Adrenal gland (tissue), 12 donors: ENCODE data around the gene WDR5. TPM values are rescaled to one million over a fixed set of nuclear protein-coding genes. Genes with fewer than 3 reads are reported as not detected.
"Not testable (repeated sequence)": the region's sequence is repeated elsewhere in the genome, so short reads cannot be mapped to it uniquely, and the experiment has no call there.

Source experiments
- DNase-seq, 7 donors: peaks; one replicate each; pipeline ENCODE4 v3.0.0-alpha.2; 2019 to 2020
- H3K27ac ChIP-seq, 5 donors: fragments of 200-600 bp; sonication (generic) in 4 of 5; 1 replicate in 3 of 5; 2 replicates in 2 of 5; pipeline versions ENCODE4 v1.5.1 to v1.8.0; 2016 to 2020; ENCODE audit warnings: mild to moderate bottlenecking in 1 of 5
- H3K27me3 ChIP-seq: fragments of 200-600 bp; 2 replicates; pipeline ENCODE4 v1.8.0; 2021
- H3K36me3 ChIP-seq, 2 donors: fragments of 200-600 bp; replicated peaks in 1 of 2; 1 replicate in 1 of 2; 2 replicates in 1 of 2; pipeline versions ENCODE4 v1.5.1 to v1.8.0; 2018 to 2022
- H3K4me1 ChIP-seq, 2 donors: fragments of 200-600 bp; replicated peaks in 1 of 2; 1 replicate in 1 of 2; 2 replicates in 1 of 2; pipeline versions ENCODE4 v1.5.1 to v1.8.0; 2018 to 2021
- H3K4me3 ChIP-seq, 4 donors: fragments of 200-600 bp; sonication (generic) in 3 of 4; one replicate each; pipeline ENCODE4 v1.5.1; 2016 to 2018
- H3K9me3 ChIP-seq, 3 donors: fragments of 200-600 bp; sonication (generic) in 1 of 3; replicated peaks in 1 of 3; 1 replicate in 2 of 3; 2 replicates in 1 of 3; pipeline versions ENCODE4 v1.5.1 to v1.8.0; 2016 to 2021
- CTCF ChIP-seq, 6 experiments: fragments of 450-650 bp in 4 of 6; fragments of 200-600 bp in 2 of 6; sonication (generic) in 1 of 6; IDR thresholded peaks; 1 replicate in 5 of 6; 2 replicates in 1 of 6; pipeline versions ENCODE4 v1.5.1 to v1.8.0; 2016 to 2021; ENCODE audit warnings: antibody characterized with exemption in 6 of 6, mild to moderate bottlenecking in 2 of 6, moderate library complexity in 1 of 6
- POLR2A ChIP-seq, 2 donors: fragments of 450-650 bp; IDR thresholded peaks; one replicate each; pipeline ENCODE4 v1.6.1; 2017; ENCODE audit warnings: antibody characterized with exemption in 2 of 2, mild to moderate bottlenecking in 2 of 2, moderate library complexity in 1 of 2
- WGBS, 4 donors: extraction: QIAGEN DNeasy Blood & Tissue Kit in 2 of 4; methylation state at CpG; one replicate each; pipeline versions ENCODE4 v1.1.5 to v1.1.7; 2013 to 2017; 5-methylcytosine and 5-hydroxymethylcytosine counted together
- intact Hi-C, 2 donors: fragments of 100-400 bp; cut with DNase I; formaldehyde crosslinking; loops; one replicate each; pipeline versions ENCODE4 v1.14.1 to v1.15.0; 2022 to 2023
- polyA plus RNA-seq, 3 donors: library from polyadenylated mRNA; stranded (reverse); fragments of 200-250 nt in 2 of 3; fragments of 350-450 nt in 1 of 3; fragmentation: Illumina TruSeq in 1 of 3; extraction: RNeasy Lipid Tissue Mini Kit (QIAGEN cat#74804) in 1 of 3; gene quantifications; one replicate each; pipeline ENCODE4 v1.2.3, GENCODE V29; 2013 to 2014
- total RNA-seq, 9 donors: library from RNA; depleted of rRNA in 4 of 9; stranded (reverse); fragments of >200 nt in 4 of 9; fragments of 120-200 nt in 1 of 9; fragmentation: NEBNext Ultra II Directional in 1 of 9; extraction: Animal tissue kit (Norgen Biotek cat#: 25700) in 1 of 9; gene quantifications; one replicate each; pipeline versions ENCODE4 v1.1.0 to v1.2.4, GENCODE V29; 2013 to 2023
- donor health status: healthy with polysubstance abuse.
- donor health status: Bipolar disorder and iron deficiency.
- donor health status: DM: yes; HTN: yes; CAD: no.
- donor health status: DM: no; HTN: no; CAD: no.
- donor health status: DM: no; HTN: no; CAD: no.
- donor health status: DM: yes; HTN: yes; CAD: no.

WDR5 gene
- total and polyA plus RNA-seq, 12 donors = 16.6 to 28.5 (median 22.0) TPM

DNA sequence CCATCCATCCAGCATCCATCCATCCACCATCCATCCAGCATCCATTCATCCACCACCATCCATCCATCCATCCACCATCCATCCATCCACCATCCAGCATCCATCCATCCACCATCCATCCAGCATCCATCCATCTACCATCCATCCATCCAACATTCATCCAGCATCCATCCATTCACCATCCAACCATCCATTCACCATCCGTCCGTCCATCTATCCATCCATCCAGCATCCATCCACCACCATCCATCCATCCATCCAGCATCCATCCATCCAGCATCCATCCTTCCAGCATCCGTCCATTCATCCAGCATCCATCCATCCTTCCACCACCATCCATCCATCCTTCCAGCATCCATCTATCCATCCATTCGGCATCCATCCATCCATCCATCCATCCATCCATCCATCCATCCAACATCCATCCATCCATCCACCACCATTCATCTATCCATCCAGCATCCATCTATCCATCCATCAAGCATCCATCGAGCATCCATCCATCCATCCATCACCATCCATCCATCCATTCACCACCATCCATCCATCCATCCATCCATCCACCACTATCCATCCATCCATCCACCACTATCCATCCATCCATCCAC lies 32.4 kb upstream of the WDR5 start:
- WGBS, 4 donors = 65 to 69% (median 66%) methylated on average over 5 of the region's 5 CpGs
- intact Hi-C loops = no loop called here
- Histone ChIP-seq H3K4me1 (no peaks in the 10 kb centered on the region), H3K27me3 (peaks cover 4% of the 10 kb centered on the region), H3K4me3 (no peak overlapping the region), H3K36me3 (no peaks in the 10 kb centered on the region), H3K27ac (no peak overlapping the region), H3K9me3 (no peaks in the 10 kb centered on the region)
- TF ChIP-seq CTCF (IDR thresholded peaks at IDR 0.05) (no peak), POLR2A (IDR thresholded peaks at IDR 0.05) (no peak)
- no peak for DNase-seq

- Histone ChIP-seq H3K36me3 (no peaks in the 10 kb centered on the region), H3K27ac (no peak overlapping the region), H3K9me3 (no peaks in the 10 kb centered on the region), H3K27me3 (no peaks in the 10 kb centered on the region), H3K4me1 (no peaks in the 10 kb centered on the region), H3K4me3 (no peak overlapping the region)
- DNase-seq = no peak
- WGBS, 4 donors = 71 to 91% (median 85%) methylated on average over 9 of the region's 9 CpGs
- TF ChIP-seq CTCF (IDR thresholded peaks at IDR 0.05) = no peak
- TF ChIP-seq POLR2A (IDR thresholded peaks at IDR 0.05) = no peak
- intact Hi-C loops = no loop called here
Measured at GRCh38 chr9:134111064-134111463, 24.8 kb upstream of the WDR5 start.

- Histone ChIP-seq H3K27me3 (no peaks in the 10 kb centered on the region), H3K27ac (no peak overlapping the region), H3K9me3 (no peaks in the 10 kb centered on the region), H3K4me1 (no peaks in the 10 kb centered on the region), H3K4me3 (no peak overlapping the region), H3K36me3 (no peaks in the 10 kb centered on the region)
- 85 to 91% (median 88%) methylated on average over 6 of the region's 6 CpGs for WGBS, 4 donors
- no peak for DNase-seq
- TF ChIP-seq POLR2A (IDR thresholded peaks at IDR 0.05) (no peak), CTCF (IDR thresholded peaks at IDR 0.05) (no peak)
- intact Hi-C loops = no loop called here
Measured at GRCh38 chr9:134112561-134112960, 23.3 kb upstream of the WDR5 start.

DNA sequence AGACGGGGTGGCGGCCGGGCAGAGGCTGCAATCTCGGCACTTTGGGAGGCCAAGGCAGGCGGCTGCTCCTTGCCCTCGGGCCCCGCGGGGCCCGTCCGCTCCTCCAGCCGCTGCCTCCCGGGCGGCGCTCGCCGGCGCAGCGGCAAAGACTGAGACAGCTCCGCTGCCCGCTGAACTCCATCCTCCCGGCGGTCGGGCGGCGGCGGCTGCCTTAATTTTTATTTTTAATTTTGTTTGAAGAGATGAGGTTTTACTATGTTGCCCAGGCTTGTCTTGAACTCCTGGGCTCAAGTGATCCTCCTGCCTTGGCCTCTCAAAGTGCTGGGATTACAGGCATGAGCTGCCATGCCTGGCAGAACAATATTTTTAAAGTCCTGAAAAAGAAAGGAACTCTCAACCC lies 16.9 kb upstream of the WDR5 start:
- DNase-seq, H3K4me1 ChIP-seq, H3K36me3 ChIP-seq, H3K9me3 ChIP-seq, H3K27ac ChIP-seq, H3K27me3 ChIP-seq, intact Hi-C loops, H3K4me3 ChIP-seq: not testable (repeated sequence)
- 96 to 99% (median 98%) methylated on average over 4 to 18 of the region's 26 CpGs for WGBS, 4 donors

DNA sequence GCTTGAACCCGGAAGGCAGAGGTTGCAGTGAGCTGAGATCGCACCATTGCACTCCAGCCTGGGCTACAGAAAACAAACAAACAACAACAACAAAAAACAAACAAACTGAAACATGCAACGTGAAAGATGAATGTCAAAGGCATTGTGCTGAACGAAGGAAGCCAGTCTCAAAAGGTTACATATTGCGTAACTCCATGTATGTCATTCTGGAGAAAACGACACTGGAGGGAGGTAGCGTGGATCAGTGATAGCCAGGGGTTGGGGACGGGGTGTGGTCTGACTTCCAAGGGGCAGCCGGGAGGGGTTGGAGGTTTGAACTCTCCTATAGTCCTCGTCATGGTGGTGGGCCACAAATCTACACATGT lies 12.1 kb upstream of the WDR5 start:
- H3K27me3 ChIP-seq = no peaks in the 10 kb centered on the region
- TF ChIP-seq POLR2A (IDR thresholded peaks at IDR 0.05) (no peak), CTCF (IDR thresholded peaks at IDR 0.05) (no peak)
- no peaks in the 10 kb centered on the region for H3K9me3 ChIP-seq
- no peaks in the 10 kb centered on the region for H3K4me1 ChIP-seq
- WGBS, 4 donors = 60 to 65% (median 63%) methylated on average over 10 of the region's 10 CpGs
- intact Hi-C loops = no loop called here
- no peak overlapping the region for H3K27ac ChIP-seq
- DNase-seq = no peak
- no peaks in the 10 kb centered on the region for H3K36me3 ChIP-seq
- no peak overlapping the region for H3K4me3 ChIP-seq
